ENCODE data around the gene RANBP17. TPM values are rescaled to one million over a fixed set of nuclear protein-coding genes. Genes with fewer than 3 reads are reported as not detected.

RANBP17 gene
- total RNA-seq, 2 donors from 2014 or later: 5.4 to 19.8 TPM

- TF ChIP-seq POLR2A (IDR thresholded peaks at IDR 0.05): no peak
- no peak for TF ChIP-seq POLR2AphosphoS5 (IDR thresholded peaks at IDR 0.05)
- TF ChIP-seq, protein P1, sequence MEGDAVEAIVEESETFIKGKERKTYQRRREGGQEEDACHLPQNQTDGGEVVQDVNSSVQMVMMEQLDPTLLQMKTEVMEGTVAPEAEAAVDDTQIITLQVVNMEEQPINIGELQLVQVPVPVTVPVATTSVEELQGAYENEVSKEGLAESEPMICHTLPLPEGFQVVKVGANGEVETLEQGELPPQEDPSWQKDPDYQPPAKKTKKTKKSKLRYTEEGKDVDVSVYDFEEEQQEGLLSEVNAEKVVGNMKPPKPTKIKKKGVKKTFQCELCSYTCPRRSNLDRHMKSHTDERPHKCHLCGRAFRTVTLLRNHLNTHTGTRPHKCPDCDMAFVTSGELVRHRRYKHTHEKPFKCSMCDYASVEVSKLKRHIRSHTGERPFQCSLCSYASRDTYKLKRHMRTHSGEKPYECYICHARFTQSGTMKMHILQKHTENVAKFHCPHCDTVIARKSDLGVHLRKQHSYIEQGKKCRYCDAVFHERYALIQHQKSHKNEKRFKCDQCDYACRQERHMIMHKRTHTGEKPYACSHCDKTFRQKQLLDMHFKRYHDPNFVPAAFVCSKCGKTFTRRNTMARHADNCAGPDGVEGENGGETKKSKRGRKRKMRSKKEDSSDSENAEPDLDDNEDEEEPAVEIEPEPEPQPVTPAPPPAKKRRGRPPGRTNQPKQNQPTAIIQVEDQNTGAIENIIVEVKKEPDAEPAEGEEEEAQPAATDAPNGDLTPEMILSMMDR (IDR thresholded peaks at IDR 0.05): no peak
- no peaks in the 10 kb centered on the region for H3K36me3 ChIP-seq
- intact Hi-C loops (cut with DNase I): no loop called here
- peaks cover 81% of the 10 kb centered on the region for H3K27me3 ChIP-seq (replicated peaks; ENCODE audit: insufficient read depth)
- H3K4me3 ChIP-seq: no peak overlapping the region
- 14% methylated on average over 42 of the region's 42 CpGs for WGBS
- no peak overlapping the region for H3K27ac ChIP-seq
- no peak for DNase-seq (ENCODE audit: low spot score)
- H3K4me1 ChIP-seq (replicated peaks): peaks cover 12% of the 10 kb centered on the region
- no peaks in the 10 kb centered on the region for H3K9me3 ChIP-seq
Observed at GRCh38 chr5:171307789-171308452, 446.1 kb downstream of the RANBP17 start.

GRCh38 chr5:171308453-171309275, 446.8 kb downstream of the RANBP17 start, which contains the start of gene TLX3:
Gene TLX3 (plus strand): TSS chr5:171309248. CDS start chr5:171309366, 118 bp downstream.
- intact Hi-C loops (cut with DNase I): no loop called here
- 5% methylated on average over 73 of the region's 73 CpGs for WGBS
- Histone ChIP-seq H3K27me3 (replicated peaks; ENCODE audit: insufficient read depth) (peaks cover 87% of the 10 kb centered on the region), H3K9me3 (no peaks in the 10 kb centered on the region), H3K4me3 (no peak within 1 kb of the TSS), H3K27ac (no peak within 1 kb of the TSS), H3K4me1 (replicated peaks) (peaks cover 12% of the 10 kb centered on the region), H3K36me3 (no peaks in the 10 kb centered on the region)
- DNase-seq (ENCODE audit: low spot score): no peak
- TF ChIP-seq POLR2A (IDR thresholded peaks at IDR 0.05): no peak
- TF ChIP-seq, protein P1 (IDR thresholded peaks at IDR 0.05): no peak
- no peak for TF ChIP-seq POLR2AphosphoS5 (IDR thresholded peaks at IDR 0.05)

GRCh38 chr5:171309276-171310211, 447.7 kb downstream of the RANBP17 start:
- Histone ChIP-seq H3K9me3 (no peaks in the 10 kb centered on the region), H3K36me3 (no peaks in the 10 kb centered on the region), H3K4me3 (no peak overlapping the region), H3K27me3 (replicated peaks; ENCODE audit: insufficient read depth) (peaks cover 88% of the 10 kb centered on the region), H3K27ac (no peak overlapping the region), H3K4me1 (replicated peaks) (peaks cover 12% of the 10 kb centered on the region)
- WGBS: 2% methylated on average over 60 of the region's 106 CpGs
- DNase-seq (ENCODE audit: low spot score): no peak
- intact Hi-C loops (cut with DNase I): no loop called here
- TF ChIP-seq, protein P1 (IDR thresholded peaks at IDR 0.05): no peak
- TF ChIP-seq POLR2A (IDR thresholded peaks at IDR 0.05) (no peak), POLR2AphosphoS5 (IDR thresholded peaks at IDR 0.05) (no peak)

GRCh38 chr5:171310212-171310818, 448.5 kb downstream of the RANBP17 start:
- peaks cover 90% of the 10 kb centered on the region for H3K27me3 ChIP-seq (replicated peaks; ENCODE audit: insufficient read depth)
- TF ChIP-seq POLR2A (IDR thresholded peaks at IDR 0.05) (no peak), POLR2AphosphoS5 (IDR thresholded peaks at IDR 0.05) (no peak)
- TF ChIP-seq, protein P1 (IDR thresholded peaks at IDR 0.05): no peak
- H3K9me3 ChIP-seq: no peaks in the 10 kb centered on the region
- 4% methylated on average over 41 of the region's 41 CpGs for WGBS
- H3K27ac ChIP-seq: no peak overlapping the region
- peaks cover 12% of the 10 kb centered on the region for H3K4me1 ChIP-seq (replicated peaks)
- no peaks in the 10 kb centered on the region for H3K36me3 ChIP-seq
- H3K4me3 ChIP-seq: no peak overlapping the region
- intact Hi-C loops (cut with DNase I): no loop called here
- DNase-seq (ENCODE audit: low spot score): no peak
